GM12873 (cell line): ENCODE measurements around the gene NRAP.

ENCODE experiments used
- CTCF ChIP-seq: IDR thresholded peaks from 2 replicates; pipeline ENCODE4 v1.5.1; 2012; ENCODE audit warnings: low read depth, mild to moderate bottlenecking, moderate library complexity, low read length, control low read depth; ENCODE audit not compliant: insufficient read depth; ENCODE audit errors: missing control alignments

The NRAP gene

GRCh38 chr10:113681533-113682470 lies 18.0 kb upstream of the NRAP start:
- no peak for TF ChIP-seq CTCF

- TF ChIP-seq CTCF = no peak
These were observed 16.6 kb upstream of the NRAP start for GRCh38 chr10:113680190-113681111.

GRCh38 chr10:113679463-113680189 lies 15.8 kb upstream of the NRAP start, which contains the start of gene CASP7:
CASP7 (plus strand) TSS chr10:113679912; CDS start chr10:113697494, 17,582 bp downstream.
- TF ChIP-seq CTCF = peak; percentile 29

- TF ChIP-seq CTCF = no peak
These were observed 2.9 kb upstream of the NRAP start for GRCh38 chr10:113666682-113667252.

GRCh38 chr10:113665806-113666354 lies 2.0 kb upstream of the NRAP start:
- no peak for TF ChIP-seq CTCF

GRCh38 chr10:113665352-113665751 lies 1.5 kb upstream of the NRAP start:
- no peak for TF ChIP-seq CTCF
